HG02884 (cell line): ENCODE results near the gene GABRA5.
"Not testable (repeated sequence)": the region's sequence is repeated elsewhere in the genome, so short reads cannot be mapped to it uniquely, and the experiment has no call there.

Source experiments
- ATAC-seq: cut with Tn5 transposase; IDR thresholded peaks from one replicate; pipeline ENCODE4 v1.9.1; 2021; ENCODE audit warnings: mild to moderate bottlenecking, moderate library complexity; ENCODE audit not compliant: unreplicated experiment

The GABRA5 gene

DNA sequence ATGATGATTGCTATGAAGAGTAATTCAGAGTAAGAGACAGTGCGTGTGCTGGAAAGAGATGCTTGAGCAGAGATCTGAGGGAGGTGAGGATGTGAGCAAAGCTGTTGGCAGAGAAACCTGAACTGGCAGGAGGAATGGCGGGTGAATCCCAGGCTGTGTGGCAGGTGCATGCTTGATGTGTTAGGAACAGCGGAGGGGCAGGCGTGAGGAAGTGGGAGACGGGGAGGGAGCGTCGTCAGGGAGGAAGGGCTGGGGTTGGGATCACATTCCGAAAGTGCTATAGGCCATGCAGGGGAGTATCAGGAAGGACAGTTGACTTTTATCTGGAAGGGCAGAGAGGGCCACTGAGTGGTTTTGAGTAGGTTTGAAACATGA is 8.6 kb downstream of the GABRA5 start:
- ATAC-seq = no peak

DNA sequence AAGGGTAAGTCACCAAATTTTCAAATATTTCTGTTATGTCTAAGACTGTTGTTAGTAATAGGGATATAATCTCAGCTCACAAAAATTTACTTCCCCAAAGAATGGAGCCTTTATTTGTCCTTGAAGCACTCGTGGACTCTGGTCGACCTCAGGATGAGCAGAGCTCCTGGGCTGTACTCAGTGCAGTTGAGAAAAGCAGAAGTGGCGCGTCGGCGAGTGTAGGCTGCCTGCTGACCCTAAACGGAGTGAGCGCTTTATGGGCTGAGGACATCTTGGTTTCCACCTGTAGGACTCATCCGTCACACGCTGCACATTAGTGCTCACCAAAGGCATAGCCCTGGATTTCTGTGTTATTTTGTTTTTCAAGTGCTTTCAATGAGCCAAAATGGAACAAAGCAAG is 11.0 kb downstream of the GABRA5 start:
- no peak for ATAC-seq

DNA sequence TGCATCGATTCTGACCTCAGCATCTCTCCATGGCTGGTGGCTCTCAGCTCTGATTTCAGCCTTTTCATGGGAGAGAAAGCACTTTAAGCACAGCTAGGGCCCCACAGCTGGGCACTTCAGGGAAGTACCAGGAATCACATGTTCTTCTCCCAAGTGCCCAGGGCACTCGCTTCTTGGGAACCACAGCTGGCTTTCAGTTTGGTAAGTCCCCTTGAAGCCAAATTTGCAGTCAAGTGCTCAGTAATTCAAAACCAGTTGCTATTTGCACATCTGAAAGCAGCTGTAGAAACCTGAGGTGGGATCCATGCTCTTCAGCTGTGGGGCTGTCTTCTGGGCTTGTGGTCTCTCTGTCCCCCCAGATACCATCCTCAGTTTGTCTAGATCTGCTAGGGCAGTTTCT is 12.8 kb downstream of the GABRA5 start:
- no peak for ATAC-seq

DNA sequence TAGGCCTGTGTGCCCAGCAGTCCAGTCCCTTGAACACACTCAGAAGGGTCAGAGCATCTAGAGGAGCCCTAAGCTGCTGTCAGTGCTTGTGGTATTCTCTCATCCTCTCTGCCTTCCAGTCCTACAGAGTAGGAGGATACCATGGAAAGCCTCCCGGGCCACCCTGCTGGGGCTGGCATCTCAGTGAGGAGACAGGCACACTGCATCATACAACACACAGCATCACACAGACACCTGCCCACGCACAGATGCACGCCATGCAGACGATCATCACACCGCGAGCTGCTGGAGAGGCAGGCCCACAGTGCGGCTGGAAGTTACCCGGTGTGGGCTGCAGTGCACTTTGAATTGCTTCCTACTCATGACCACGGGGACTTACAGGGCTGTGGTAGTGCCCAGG is 15.2 kb downstream of the GABRA5 start:
- ATAC-seq = no peak

DNA sequence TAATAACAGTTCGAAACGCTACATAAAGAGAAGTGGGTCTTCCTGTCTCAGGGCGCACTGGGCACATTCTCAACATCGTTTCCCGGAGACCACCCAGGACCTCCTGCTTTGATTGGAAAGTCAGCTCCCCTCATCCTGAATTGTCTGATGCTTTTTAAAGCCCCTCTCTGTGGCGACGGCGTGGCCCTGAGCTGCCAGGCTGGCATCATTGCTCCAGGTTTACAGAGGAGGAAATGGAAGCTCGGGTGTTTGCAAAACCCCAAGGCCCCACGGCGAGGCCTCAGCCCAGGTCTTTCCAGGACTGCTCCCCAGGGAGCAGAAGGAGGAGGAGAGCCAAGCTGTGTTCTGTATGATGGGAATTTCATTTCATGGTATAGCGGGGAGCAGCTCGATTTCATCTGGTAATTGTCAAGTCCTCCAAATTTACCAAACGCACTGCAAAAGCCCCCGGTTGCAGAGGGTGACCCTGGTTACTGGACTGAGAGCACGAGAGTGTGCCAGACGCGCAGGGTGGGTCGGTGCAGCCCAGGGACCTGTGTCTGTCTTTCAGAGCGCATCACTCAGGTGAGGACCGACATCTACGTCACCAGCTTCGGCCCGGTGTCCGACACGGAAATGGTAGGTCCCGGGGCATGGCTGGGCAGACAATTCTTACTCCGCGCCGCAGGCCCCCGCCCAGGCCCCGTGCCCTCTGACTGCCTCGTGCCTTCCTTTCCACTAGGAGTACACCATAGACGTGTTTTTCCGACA is 15.9 kb downstream of the GABRA5 start:
- ATAC-seq = no peak

DNA sequence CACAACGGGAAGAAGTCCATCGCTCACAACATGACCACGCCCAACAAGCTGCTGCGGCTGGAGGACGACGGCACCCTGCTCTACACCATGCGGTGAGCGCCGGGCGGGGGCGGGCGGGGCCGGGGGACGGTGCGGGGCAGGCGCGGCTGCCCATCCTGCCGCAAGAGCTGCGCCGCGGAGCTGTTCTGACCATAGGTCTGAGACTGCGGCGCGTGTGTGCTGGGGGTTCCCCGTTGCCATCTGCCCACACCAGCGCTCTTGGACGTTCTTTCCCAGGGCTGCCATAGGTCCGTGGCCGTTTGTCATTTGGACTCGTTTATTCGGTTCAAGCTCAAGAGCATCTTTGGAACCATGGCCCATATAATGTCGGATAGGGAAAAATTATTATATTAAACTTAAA is 16.6 kb downstream of the GABRA5 start:
- ATAC-seq = no peak

DNA sequence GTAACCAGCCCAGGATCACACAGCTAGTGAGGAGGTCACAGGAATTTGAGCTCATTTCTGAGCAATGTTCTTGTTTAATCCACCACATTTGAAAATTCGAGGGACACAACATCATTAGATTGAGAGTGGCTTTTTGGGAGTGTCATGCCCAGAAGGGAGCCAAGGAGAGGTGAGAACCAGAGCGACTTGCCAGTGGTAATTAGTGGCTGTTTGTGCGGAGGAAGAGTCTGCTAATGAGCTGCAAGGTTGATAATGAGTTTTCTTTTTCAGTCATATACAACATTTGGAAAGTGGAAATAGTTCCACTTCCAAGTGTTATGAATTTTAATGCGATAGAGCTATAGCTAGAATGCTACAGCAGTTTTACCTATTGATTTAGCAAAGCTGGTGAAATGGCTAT is 19.7 kb downstream of the GABRA5 start:
- ATAC-seq = no peak

DNA sequence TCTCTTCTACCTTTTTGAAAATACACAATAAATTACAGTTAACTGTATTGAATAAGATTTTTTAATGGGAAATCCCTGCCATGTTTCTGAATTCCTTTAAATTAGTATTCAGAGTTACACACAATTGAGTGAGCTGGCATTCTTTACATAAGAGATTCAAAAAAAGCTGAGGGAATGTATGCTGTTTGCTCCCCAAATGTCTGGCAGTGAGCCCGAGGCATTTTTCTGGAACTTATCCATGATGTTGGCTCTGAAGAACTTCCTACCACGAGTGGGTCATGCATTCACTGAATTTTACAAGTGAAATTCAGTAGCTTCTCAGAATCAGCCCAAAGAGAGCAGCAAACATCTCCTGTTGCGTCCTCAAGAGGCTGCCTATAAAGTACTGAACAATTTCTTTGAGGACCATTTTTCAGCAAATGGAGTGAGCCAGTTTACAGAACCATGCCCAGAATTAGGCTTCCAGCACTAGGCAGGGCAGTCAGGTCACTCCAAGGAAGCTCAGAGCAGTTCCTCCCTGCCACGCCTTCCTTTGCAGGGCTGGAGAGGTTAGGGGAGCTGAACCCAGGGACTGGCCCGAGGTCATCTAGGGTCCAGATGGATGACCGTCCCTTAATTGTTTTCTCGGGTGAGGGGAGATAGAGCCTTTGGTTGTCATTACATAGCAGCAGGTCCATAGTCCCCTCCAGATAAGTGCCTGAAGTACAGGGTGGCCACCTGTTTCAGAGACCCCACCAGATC is 21.2 kb downstream of the GABRA5 start:
- ATAC-seq = no peak

DNA sequence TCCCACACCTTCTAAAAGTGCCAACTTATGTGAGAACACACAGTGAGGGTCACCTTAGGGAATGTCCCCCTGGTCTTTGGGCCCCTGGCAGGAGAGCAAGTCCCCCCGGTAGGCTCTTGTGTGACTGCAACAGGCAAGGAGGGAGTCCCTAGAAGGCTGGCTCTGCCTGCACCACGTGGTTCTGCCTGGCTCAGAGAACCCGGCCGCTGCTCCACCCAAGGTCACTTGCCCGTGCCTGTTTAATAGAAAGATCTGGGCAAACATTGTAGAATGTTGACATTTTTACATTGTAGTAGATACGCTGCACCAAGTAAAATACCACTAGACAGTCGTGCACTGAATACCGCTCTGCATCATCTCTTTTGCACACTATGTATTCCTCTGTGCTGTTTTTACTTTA is 21.9 kb downstream of the GABRA5 start:
- no peak for ATAC-seq

DNA sequence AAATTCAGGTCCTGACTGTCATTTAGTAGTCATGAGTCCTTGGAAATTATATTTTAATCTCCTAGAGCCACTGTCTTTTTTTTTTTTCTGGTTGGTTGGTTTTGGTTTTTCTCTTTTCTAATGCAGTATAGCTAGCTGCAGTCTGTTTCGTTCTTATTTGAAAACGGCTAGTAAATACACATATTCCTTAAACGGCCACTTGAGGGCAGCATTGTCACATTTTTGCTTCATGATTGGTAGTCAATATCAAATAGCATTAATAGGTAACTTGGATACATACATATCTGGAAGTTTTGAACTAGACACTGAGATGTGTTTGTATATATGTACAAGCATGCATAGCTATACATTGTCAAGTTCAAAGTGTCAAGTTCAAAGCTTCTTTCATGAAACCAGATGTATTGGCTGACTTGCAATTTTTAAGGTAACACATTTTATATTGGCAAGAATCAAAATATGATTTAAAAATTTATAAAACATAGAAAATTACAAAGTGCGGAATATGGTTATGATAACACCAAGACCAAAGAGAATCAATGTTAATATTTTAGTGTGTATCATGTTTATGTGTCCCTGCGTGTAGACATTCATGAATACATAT is 22.5 kb downstream of the GABRA5 start:
- no peak for ATAC-seq

DNA sequence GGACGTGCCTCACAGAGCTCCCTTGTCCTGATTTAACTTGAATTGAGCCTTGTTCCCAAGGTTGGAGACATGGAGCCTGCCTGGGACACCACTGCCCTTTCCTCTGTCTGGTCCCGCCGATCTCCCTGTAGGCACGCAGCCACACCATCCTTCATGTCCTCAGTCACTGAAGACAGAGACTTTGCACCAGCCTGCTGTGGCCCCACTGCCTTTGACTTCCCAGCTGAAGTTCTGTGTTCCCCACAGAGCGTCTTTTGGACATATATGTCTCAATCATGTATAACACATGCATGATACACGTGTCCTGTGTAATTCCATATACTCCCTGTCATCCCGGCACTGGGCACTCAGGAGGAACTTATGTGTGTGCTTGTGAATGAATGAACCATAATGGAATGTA is 23.6 kb downstream of the GABRA5 start:
- no peak for ATAC-seq

DNA sequence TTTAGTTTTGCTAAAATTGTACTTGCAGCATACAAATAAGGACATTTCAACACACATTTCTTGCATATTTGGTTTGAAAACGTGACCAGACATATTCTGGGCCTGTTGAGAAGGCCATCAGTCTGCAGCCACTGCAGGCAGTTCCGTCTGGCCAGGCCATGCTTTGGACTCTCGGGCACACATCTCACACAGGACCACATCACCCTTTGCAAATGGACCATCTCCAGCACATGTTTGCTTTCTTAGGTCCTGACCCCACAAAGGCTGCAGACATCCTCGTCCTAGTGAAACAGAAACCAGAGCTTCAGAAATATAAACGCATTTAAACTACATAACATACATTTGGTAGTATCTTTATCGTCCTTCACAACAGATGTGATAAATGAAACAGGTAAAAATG is 24.1 kb downstream of the GABRA5 start:
- ATAC-seq = no peak

DNA sequence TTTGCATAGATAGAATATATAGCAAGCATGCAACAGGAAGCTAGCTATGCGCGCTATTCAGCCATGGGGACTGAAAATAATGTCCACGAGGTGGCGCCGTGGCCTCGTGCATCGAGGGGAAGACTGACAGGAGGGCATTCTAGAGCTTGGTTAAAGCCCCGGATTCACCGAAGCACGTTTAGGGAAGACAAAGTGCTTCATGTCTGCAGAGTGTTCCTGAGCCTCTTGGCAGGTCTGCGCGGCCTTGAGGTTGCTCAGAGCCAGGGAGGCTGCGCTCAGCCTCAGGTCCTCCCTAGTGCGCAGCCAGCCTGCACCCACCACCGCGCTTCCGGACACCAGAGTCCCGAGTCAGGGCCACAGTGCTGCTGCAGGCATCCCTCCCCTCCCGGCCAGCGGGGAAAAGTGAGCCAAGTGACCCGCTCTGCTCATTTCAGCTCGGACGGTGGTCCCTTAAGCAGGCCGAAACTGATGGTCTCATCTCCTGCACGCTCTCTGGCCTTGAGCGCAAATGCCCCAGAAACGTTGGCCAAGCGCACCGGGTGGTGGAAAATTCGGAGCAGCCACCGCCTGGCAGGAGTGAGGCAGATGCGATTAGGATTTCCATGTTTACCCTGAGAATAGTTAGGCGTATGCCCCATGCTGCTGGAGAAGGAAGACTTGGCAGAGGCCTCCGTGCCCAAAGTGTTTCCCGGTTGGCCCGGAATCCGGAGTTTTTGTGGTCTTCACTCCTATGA is 24.8 kb downstream of the GABRA5 start:
- no peak for ATAC-seq

DNA sequence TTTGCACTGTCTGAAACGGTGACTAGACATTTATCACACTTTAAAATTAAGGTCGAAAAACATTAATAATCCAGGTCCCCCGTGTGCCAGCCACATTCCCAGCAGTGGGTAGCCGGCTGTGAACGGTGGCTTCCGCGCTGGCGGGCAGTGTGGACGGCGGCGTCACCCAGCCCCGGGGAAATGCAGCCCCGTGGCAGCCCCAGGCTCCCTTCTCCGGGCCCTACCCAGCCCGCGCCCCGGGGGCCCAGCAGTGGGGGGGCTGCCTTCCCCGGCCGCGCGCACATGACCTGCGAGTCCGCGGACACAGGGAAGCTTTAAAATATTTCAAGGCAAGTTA is 25.3 kb downstream of the GABRA5 start:
- ATAC-seq = no peak

DNA sequence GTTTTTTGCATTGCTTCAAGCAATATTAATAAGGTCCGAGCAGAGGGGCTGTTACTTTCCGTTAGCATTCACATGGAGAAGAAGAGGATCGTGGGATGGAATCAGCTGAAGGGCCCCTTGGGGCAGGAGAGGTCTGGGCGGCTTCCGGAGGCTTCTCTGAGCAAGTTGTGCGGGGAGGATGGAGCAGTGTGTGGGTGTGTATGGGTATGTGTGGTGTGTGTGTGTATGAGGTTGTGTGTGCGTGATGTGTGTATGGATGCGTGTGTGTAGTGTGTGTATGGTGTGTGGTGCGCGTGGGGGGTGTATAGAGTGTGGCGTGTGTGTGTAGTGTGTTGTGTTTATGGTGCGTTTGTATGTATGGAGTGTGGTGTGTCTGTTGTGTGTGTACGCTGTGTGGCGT is 25.8 kb downstream of the GABRA5 start:
- ATAC-seq = no peak

DNA sequence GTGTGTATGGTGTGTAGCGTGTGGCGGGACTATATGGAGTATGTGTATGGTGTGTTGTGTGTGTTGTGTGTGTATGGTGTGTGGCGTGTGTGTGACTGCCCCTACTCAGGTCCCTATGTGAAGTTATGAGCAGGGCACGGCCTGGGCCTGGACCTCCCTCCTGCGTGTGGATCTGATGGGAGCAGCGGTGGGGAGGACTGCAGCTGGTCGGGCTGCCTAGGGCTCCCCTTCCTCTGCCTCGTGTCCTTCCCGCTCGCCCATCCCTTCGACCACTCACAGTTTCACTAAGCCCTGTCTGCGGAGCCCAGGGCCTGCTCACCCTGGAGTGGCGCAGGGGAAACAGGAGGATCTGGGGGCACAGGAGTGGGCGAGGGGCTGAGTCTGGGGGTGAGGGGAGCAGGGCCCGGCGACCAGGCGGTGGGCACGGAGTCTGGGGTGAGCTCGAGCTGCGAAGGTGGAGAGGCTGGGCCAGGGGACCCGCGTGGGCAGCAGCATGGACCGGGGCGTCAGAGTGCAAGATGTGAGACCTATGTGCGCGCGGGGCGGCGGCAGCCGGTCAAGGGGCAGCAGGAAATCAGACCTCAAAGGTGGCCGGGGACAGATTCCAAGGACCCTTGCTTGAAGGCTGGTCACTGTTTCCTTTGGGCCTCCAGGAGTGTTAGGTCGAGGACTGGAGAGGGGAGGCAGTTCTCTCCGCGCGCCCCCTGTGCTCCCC is 26.6 kb downstream of the GABRA5 start:
- ATAC-seq = no peak

DNA sequence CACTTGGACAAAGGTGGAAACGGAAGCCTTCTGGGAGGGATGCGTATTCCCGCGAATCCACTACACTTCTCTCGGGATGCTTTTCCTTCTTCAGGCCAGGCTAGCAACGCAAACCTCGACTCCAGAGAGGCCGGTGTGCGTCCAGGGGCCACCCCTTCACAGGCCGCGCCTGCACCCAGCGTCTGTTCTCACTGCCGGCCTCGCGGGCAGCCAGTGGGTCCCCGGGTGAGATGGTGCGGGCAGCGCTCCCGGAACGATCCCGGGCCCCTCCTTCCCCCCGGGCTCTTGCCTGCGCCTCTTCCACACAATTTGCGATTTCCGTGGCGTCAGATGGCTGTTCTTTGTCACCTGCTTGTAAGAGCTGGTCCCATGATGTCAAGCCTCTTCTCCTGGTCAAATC is 27.3 kb downstream of the GABRA5 start:
- no peak for ATAC-seq

DNA sequence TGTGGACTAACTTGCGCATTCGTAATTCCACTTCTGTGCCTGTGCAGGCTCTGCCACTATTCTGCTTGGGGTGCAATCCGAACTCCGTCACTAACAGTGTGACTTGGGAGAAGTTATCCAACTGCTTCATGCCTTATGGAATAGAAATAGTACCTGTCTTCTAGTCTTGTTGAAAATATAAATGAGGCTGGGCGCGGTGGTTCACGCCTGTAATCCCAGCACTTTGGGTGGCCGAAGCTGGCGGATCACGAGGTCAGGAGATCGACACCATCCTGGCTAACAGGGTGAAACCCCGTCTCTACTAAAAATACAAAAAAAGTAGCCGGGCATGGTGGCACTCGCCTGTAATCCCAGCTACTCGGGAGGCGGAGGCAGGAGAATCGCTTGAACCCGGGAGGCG is 28.5 kb downstream of the GABRA5 start:
- not testable (repeated sequence) for ATAC-seq

DNA sequence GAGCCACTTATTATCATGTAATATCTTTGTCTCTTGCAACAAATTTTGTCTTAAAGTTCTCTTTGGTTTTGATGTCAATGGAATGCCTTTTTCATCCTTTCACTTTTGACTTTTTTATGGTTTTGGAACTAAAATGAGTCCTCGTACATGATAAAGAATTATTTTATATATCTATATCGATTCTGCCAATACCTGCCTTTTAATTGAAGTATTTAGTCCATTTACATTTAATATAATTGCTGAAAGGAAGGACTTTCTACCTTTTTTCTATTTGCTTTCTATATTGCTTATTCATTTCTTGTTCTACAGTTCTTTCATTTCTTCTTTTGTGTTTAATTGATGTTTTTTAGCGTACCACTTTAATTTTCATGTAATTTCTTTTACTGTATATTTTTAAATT is 32.8 kb downstream of the GABRA5 start:
- ATAC-seq = no peak

DNA sequence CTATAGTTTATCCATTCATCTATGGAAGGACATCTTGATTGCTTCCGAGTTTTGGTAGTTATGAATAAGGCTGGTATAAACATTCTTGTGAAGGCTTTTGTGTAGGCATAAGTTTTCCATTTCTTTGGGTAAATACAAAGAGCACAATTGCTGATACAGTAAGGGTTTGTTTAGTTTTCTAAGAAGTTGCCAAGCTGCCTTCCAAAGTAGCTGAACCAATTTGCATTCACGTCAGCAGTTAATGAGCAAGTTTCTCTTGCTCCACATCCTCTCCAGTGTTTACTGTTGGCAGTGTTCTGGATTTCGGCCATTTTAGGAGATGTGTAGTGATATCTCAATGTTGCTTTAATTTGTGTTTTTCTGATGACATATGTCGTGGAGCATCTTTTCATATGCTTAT is 34.2 kb downstream of the GABRA5 start:
- ATAC-seq = no peak

DNA sequence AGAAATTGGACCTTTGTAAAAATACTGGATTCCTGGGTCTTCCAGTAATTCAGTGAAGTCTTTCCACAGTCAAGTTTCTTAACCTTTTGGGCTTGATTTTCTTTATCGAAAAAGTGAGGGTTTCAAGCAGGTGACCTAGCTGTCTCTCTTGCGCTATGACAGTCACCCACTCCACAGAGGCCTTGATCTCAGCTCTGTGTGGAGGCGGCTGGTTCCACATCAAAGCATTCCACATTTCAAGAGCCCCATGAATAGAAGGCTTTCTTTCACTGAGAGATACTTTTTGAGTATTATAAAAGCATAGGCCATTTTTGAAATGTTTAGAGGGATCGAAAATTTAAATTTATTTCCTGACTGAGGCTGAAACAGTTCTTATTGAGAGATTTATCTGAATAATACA is 43.9 kb downstream of the GABRA5 start:
- ATAC-seq = no peak
